Astrocyte (in vitro differentiated cells and primary cell): ENCODE results near the gene C14orf39. TPM values are rescaled to one million over a fixed set of nuclear protein-coding genes. Genes with fewer than 3 reads are reported as not detected.

ENCODE experiments used
- DNase-seq: peaks from one replicate; pipeline ENCODE4 v3.0.0-alpha.2; 2010; ENCODE audit warnings: low read depth
- FAIRE-seq: peaks from 2 replicates; lab custom pipeline; 2011; peaks lifted over from hg19 to GRCh38; lab: Jason Lieb, UNC
- H2AFZ ChIP-seq: 2 replicates; pipeline ENCODE4 v1.6.0; 2012; ENCODE audit warnings: low read depth, low read length, inconsistent platforms
- H3K27ac ChIP-seq: 2 replicates; pipeline ENCODE4 v1.5.1; 2011; ENCODE audit warnings: low read depth, low read length, inconsistent platforms
- H3K27me3 ChIP-seq: 2 replicates; pipeline ENCODE4 v1.6.0; 2011; ENCODE audit warnings: low read length, inconsistent platforms; ENCODE audit not compliant: insufficient read depth
- H3K36me3 ChIP-seq: 2 replicates; pipeline ENCODE4 v1.5.1; 2011; ENCODE audit warnings: low read length, inconsistent platforms; ENCODE audit not compliant: insufficient read depth
- H3K4me1 ChIP-seq: 2 replicates; pipeline ENCODE4 v1.5.1; 2011; ENCODE audit warnings: low read length, inconsistent platforms; ENCODE audit not compliant: insufficient read depth
- H3K4me2 ChIP-seq: 2 replicates; pipeline ENCODE4 v1.6.0; 2012; ENCODE audit warnings: low read length, inconsistent platforms
- H3K4me3 ChIP-seq: 2 replicates; pipeline ENCODE4 v1.5.1; 2011; ENCODE audit warnings: low read depth, mild to moderate bottlenecking, low read length, inconsistent platforms; ENCODE audit not compliant: insufficient read depth
- H3K79me2 ChIP-seq: 2 replicates; pipeline ENCODE4 v1.6.0; 2012; ENCODE audit warnings: mild to moderate bottlenecking, low read length, inconsistent platforms; ENCODE audit not compliant: insufficient read depth
- H3K9ac ChIP-seq: 2 replicates; pipeline ENCODE4 v1.6.0; 2012; ENCODE audit warnings: mild to moderate bottlenecking, low read length, inconsistent platforms
- H3K9me3 ChIP-seq: 2 replicates; pipeline ENCODE4 v1.5.1; 2012; ENCODE audit warnings: low read depth, mild to moderate bottlenecking, low read length, inconsistent platforms; ENCODE audit not compliant: insufficient read depth
- H4K20me1 ChIP-seq: 2 replicates; pipeline ENCODE4 v1.6.0; 2012; ENCODE audit warnings: low read length, inconsistent platforms; ENCODE audit not compliant: insufficient read depth
- H3K27ac Mint-ChIP-seq: one replicate; pipeline ENCODE4 v1.8.0; 2021; ENCODE audit warnings: mild to moderate bottlenecking, mixed read lengths; ENCODE audit not compliant: unreplicated experiment
- H3K27me3 Mint-ChIP-seq: one replicate; pipeline ENCODE4 v1.8.0; 2021; ENCODE audit warnings: low read depth, mixed read lengths; ENCODE audit not compliant: unreplicated experiment
- H3K36me3 Mint-ChIP-seq: one replicate; pipeline ENCODE4 v1.8.0; 2021; ENCODE audit warnings: low read depth, mixed read lengths; ENCODE audit not compliant: unreplicated experiment
- H3K4me1 Mint-ChIP-seq: one replicate; pipeline ENCODE4 v1.8.0; 2021; ENCODE audit warnings: low read depth, mixed read lengths; ENCODE audit not compliant: unreplicated experiment
- H3K4me3 Mint-ChIP-seq: one replicate; pipeline ENCODE4 v1.8.0; 2021; ENCODE audit warnings: mild to moderate bottlenecking, moderate library complexity, mixed read lengths; ENCODE audit not compliant: unreplicated experiment
- H3K9me3 Mint-ChIP-seq: one replicate; pipeline ENCODE4 v1.8.0; 2021; ENCODE audit warnings: mild to moderate bottlenecking, mixed read lengths; ENCODE audit not compliant: unreplicated experiment
- CTCF ChIP-seq: IDR thresholded peaks from 2 replicates; pipeline ENCODE4 v1.5.1; 2011; ENCODE audit warnings: low read depth, mild to moderate bottlenecking, inconsistent platforms, low read length, moderate library complexity; ENCODE audit not compliant: insufficient read depth
- EZH2 ChIP-seq: IDR thresholded peaks from 2 replicates; pipeline ENCODE4 v1.6.1; 2012; ENCODE audit warnings: mild to moderate bottlenecking, low read length, inconsistent platforms; ENCODE audit not compliant: insufficient read depth
- total RNA-seq: library from RNA; stranded (reverse); gene quantifications from 2 replicates; pipeline ENCODE4 v1.2.1, GENCODE V29; 2021

Gene C14orf39
- total RNA-seq, 1 donor from 2014 or later, result 2.1 TPM

DNA sequence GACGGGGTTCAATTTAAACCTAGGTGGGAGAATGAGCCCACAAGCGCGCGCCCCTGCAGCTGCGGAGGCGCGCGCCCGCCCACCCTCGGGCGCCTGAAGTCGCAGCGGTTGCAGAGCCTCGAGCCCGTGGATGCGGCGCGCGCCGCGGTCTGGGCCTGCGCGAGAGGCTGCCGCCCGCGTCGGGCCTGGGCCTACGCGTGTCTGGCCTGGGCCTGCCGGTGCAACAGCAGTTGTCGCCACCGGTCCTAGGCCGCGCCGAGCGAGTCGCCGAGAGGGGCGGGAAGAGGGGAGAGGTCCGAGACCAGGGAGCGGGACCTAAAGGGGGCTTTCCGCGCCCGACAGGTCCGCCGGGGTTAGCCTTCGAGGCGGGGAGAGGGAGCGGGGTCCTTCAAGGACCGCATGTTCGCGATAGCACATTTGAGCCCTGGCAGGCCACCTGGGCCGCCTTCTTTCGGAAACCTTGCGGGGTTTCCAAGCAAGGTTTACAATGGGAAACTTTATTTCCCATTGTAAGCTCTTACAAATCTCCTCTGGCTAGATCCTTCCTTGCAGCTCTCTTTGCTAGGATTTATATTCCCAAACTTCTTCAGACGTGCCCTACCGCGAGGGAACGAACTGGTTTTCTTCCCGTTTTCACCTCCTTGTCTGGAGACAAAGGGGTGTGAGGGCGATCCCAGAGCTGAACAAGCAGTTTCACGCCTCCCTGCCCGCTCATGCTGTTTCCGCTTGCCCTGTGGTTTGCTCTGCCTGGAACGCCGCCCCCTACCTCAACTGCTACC is 29.8 kb upstream of the C14orf39 start:
- Histone ChIP-seq H3K4me2 (peak overlapping the region; percentile 77), H4K20me1 (no peaks in the 10 kb centered on the region), H3K4me1 (no peaks in the 10 kb centered on the region), H3K9me3 (peaks cover 3% of the 10 kb centered on the region), H3K79me2 (no peaks in the 10 kb centered on the region), H2AFZ (peak overlapping the region; percentile 26), H3K36me3 (no peaks in the 10 kb centered on the region), H3K9ac (no peak overlapping the region), H3K27me3 (peaks cover 79% of the 10 kb centered on the region), H3K4me3 (no peak overlapping the region), H3K27ac (no peak overlapping the region)
- TF ChIP-seq CTCF (no peak), EZH2 (peak; percentile 94)
- Mint-ChIP-seq H3K27me3 (peaks cover 58% of the 10 kb centered on the region), H3K36me3 (no peaks in the 10 kb centered on the region), H3K27ac (no peak overlapping the region), H3K4me1 (no peaks in the 10 kb centered on the region), H3K4me3 (peak overlapping the region; percentile 36), H3K9me3 (peaks cover 4% of the 10 kb centered on the region)
- FAIRE-seq (no peak), DNase-seq (no peak)

GRCh38 chr14:60514741-60515491 is 29.1 kb upstream of the C14orf39 start:
- Histone ChIP-seq H2AFZ (peak overlapping the region; percentile 47), H3K9me3 (peaks cover 3% of the 10 kb centered on the region), H3K9ac (no peak overlapping the region), H3K4me2 (peak overlapping the region; percentile 77), H3K79me2 (no peaks in the 10 kb centered on the region), H3K27me3 (peaks cover 80% of the 10 kb centered on the region), H3K27ac (no peak overlapping the region), H3K36me3 (no peaks in the 10 kb centered on the region), H4K20me1 (no peaks in the 10 kb centered on the region), H3K4me3 (peak overlapping the region; percentile 23), H3K4me1 (no peaks in the 10 kb centered on the region)
- Mint-ChIP-seq H3K4me3 (peak overlapping the region; percentile 83), H3K9me3 (peaks cover 4% of the 10 kb centered on the region), H3K27ac (no peak overlapping the region), H3K36me3 (no peaks in the 10 kb centered on the region), H3K4me1 (no peaks in the 10 kb centered on the region), H3K27me3 (peaks cover 63% of the 10 kb centered on the region)
- peak; percentile 80 for TF ChIP-seq EZH2
- TF ChIP-seq CTCF, result no peak
- DNase-seq (peak; percentile 8), FAIRE-seq (no peak)
